HCT116 (cell line): ENCODE measurements around the gene NR2E1. TPM values are rescaled to one million over a fixed set of nuclear protein-coding genes. Genes with fewer than 3 reads are reported as not detected.
A peak's percentile ranks its signal among the peaks of the same experiment; 100 is the strongest.

Experiments used
- ATAC-seq: fragments of 200-7000 bp; cut with Tn5 transposase; 2 replicates; pipeline ENCODE4 v1.9.1; 2020; ENCODE audit warnings: mild to moderate bottlenecking, moderate library complexity
- BruUV-seq: library from RNA; stranded (reverse); fragments of 400-500 nt; replicated peaks from 2 replicates; lab custom pipeline; 2021; lab: Mats Ljungman, UMichigan
- CTCF ChIA-PET: fragments of 300-600 bp; sonication (Branson Sonifier 250); formaldehyde crosslinking; loops from one replicate; lab custom pipeline; 2021; ENCODE audit warnings: antibody characterized with exemption; lab: Charles Lee
- POLR2A ChIA-PET: fragments of 300-600, 350-600 bp; sonication (Branson Sonifier 250); formaldehyde crosslinking; loops from one replicate; lab custom pipeline; 2021; ENCODE audit warnings: antibody characterized with exemption; lab: Charles Lee
- RAD21 ChIA-PET, 2 experiments: fragments of 300-600 bp; sonication (Branson Sonifier 250); formaldehyde crosslinking; loops; one replicate each; lab custom pipeline; 2023; ENCODE audit warnings: low total read pairs in 2 of 2; ENCODE audit not compliant: uncharacterized antibody in 2 of 2, unreplicated experiment in 2 of 2, low non-redundant PET in 1 of 2; lab: Charles Lee
- DNase-seq: peaks from one replicate; pipeline ENCODE4 v3.0.0-alpha.2; 2010; ENCODE audit warnings: low read depth, low spot score
- H2AFZ ChIP-seq: fragments of 200-600 bp; shearing (Covaris generic), sonication (generic); 2 replicates; pipeline ENCODE4 v1.6.1; 2017; ENCODE audit warnings: low read depth, mixed run types, mixed read lengths, antibody characterized with exemption, low read length; ENCODE audit not compliant: poor library complexity, severe bottlenecking
- H3K27ac ChIP-seq: 2 replicates; pipeline ENCODE4 v1.5.1; 2012; ENCODE audit warnings: low read depth, low read length
- H3K27me3 ChIP-seq: fragments of 200-600 bp; sonication (generic); 2 replicates; pipeline ENCODE4 v1.6.1; 2016; ENCODE audit warnings: mixed run types, low read length, mixed read lengths; ENCODE audit not compliant: insufficient read depth
- H3K36me3 ChIP-seq, 2 experiments: fragments of 200-500 bp in 1 of 2; fragments of 200-600 bp in 1 of 2; sonication (Bioruptor generic) in 1 of 2; sonication (generic) in 1 of 2; 2 replicates each; pipeline versions ENCODE4 v1.5.1 to v1.6.1; 2014 to 2016; ENCODE audit warnings: low read length in 2 of 2, inconsistent platforms in 1 of 2, mixed read lengths in 1 of 2, mixed run types in 1 of 2; ENCODE audit not compliant: insufficient read depth in 2 of 2, control insufficient read depth in 1 of 2
- H3K4me1 ChIP-seq, 2 experiments: fragments of 200-600 bp in 1 of 2; sonication (generic) in 1 of 2; 2 replicates each; pipeline versions ENCODE4 v1.5.1 to v1.6.1; 2012 to 2017; ENCODE audit warnings: low read length in 2 of 2, inconsistent platforms in 1 of 2, mild to moderate bottlenecking in 1 of 2, mixed read lengths in 1 of 2, mixed run types in 1 of 2, moderate library complexity in 1 of 2; ENCODE audit not compliant: insufficient read depth in 2 of 2, control insufficient read depth in 1 of 2
- H3K4me2 ChIP-seq: fragments of 200-600 bp; sonication (generic); 2 replicates; pipeline ENCODE4 v1.6.1; 2017; ENCODE audit warnings: mixed run types, low read length, mixed read lengths
- H3K4me3 ChIP-seq, 2 experiments: fragments of 200-600 bp in 1 of 2; sonication (generic) in 1 of 2; replicated peaks in 1 of 2; 2 replicates each; pipeline ENCODE4 v1.5.1; 2011 to 2016; ENCODE audit warnings: low read length in 2 of 2, control low read depth in 1 of 2, low read depth in 1 of 2, mild to moderate bottlenecking in 1 of 2, mixed read lengths in 1 of 2, mixed run types in 1 of 2
- H3K79me2 ChIP-seq: fragments of 200-600 bp; sonication (generic); 2 replicates; pipeline ENCODE4 v1.6.1; 2017; ENCODE audit warnings: mild to moderate bottlenecking, mixed run types, low read length, moderate library complexity, mixed read lengths; ENCODE audit not compliant: insufficient read depth
- H3K9ac ChIP-seq: fragments of 200-600 bp; sonication (generic); 2 replicates; pipeline ENCODE4 v1.6.1; 2016; ENCODE audit warnings: low read length, mixed read lengths
- H3K9me2 ChIP-seq: fragments of 200-600 bp; sonication (generic), shearing (Covaris generic); 2 replicates; pipeline ENCODE4 v1.6.1; 2017; ENCODE audit warnings: mixed run types, mild to moderate bottlenecking, moderate library complexity; ENCODE audit not compliant: insufficient read depth
- H3K9me3 ChIP-seq, 2 experiments: fragments of 200-500 bp in 1 of 2; fragments of 200-600 bp in 1 of 2; sonication (Bioruptor generic) in 1 of 2; sonication (generic) in 1 of 2; 2 replicates each; pipeline ENCODE4 v1.6.1; 2014 to 2017; ENCODE audit warnings: low read length in 2 of 2, mixed read lengths in 2 of 2, inconsistent platforms in 1 of 2, low read depth in 1 of 2, mild to moderate bottlenecking in 1 of 2, mixed run types in 1 of 2, moderate library complexity in 1 of 2; ENCODE audit not compliant: control insufficient read depth in 1 of 2, insufficient read depth in 1 of 2
- H4K20me1 ChIP-seq: fragments of 200-600 bp; sonication (generic), shearing (Covaris generic); 2 replicates; pipeline ENCODE4 v1.6.1; 2017; ENCODE audit warnings: mixed run types, mild to moderate bottlenecking, moderate library complexity; ENCODE audit not compliant: insufficient read depth
- ATF3 ChIP-seq: IDR thresholded peaks from 2 replicates; pipeline ENCODE4 v1.6.1; 2012
- CEBPB ChIP-seq: IDR thresholded peaks from 2 replicates; pipeline ENCODE4 v1.6.1; 2012; ENCODE audit warnings: low read depth
- CTCF ChIP-seq, 3 experiments: fragments of 200-600 bp in 1 of 3; sonication (generic) in 1 of 3; IDR thresholded peaks in 2 of 3; conservative IDR thresholded peaks in 1 of 3; 2 replicates each; pipeline ENCODE4 v1.5.1; 2012 to 2017; ENCODE audit warnings: low read depth in 2 of 3, low read length in 2 of 3, antibody characterized with exemption in 1 of 3, borderline replicate concordance in 1 of 3, control low read depth in 1 of 3, mild to moderate bottlenecking in 1 of 3, mixed read lengths in 1 of 3, mixed run types in 1 of 3, moderate library complexity in 1 of 3; ENCODE audit not compliant: insufficient read depth in 1 of 3
- EGR1 ChIP-seq: IDR thresholded peaks from 2 replicates; pipeline ENCODE4 v1.6.1; 2012; ENCODE audit warnings: low read depth
- EZH2 ChIP-seq: fragments of 200-600 bp; sonication (generic); IDR thresholded peaks from 2 replicates; pipeline ENCODE4 v1.6.1; 2017; ENCODE audit warnings: antibody characterized with exemption, mixed run types
- EZH2phosphoT487 ChIP-seq: fragments of 200-600 bp; IDR thresholded peaks from 2 replicates; pipeline ENCODE4 v1.6.1; 2018; ENCODE audit warnings: antibody characterized with exemption, borderline replicate concordance
- JUND ChIP-seq: IDR thresholded peaks from 2 replicates; pipeline ENCODE4 v1.6.1; 2012
- POLR2AphosphoS5 ChIP-seq: IDR thresholded peaks from 2 replicates; pipeline ENCODE4 v1.6.1; 2011; ENCODE audit warnings: mild to moderate bottlenecking, low read depth, low read length, moderate library complexity
- SIN3A ChIP-seq: IDR thresholded peaks from 2 replicates; pipeline ENCODE4 v1.6.1; 2012; ENCODE audit warnings: low read depth
- SP1 ChIP-seq: IDR thresholded peaks from 2 replicates; pipeline ENCODE4 v1.6.1; 2012; ENCODE audit warnings: low read depth
- SRF ChIP-seq: IDR thresholded peaks from 2 replicates; pipeline ENCODE4 v1.6.1; 2012; ENCODE audit warnings: low read depth
- TCF7L2 ChIP-seq: IDR thresholded peaks from 2 replicates; pipeline ENCODE4 v1.7.0; 2011; ENCODE audit warnings: borderline replicate concordance, inconsistent platforms; ENCODE audit not compliant: insufficient read depth, insufficient read length; ENCODE audit errors: extremely low read depth
- YY1 ChIP-seq: IDR thresholded peaks from 2 replicates; pipeline ENCODE4 v1.6.1; 2011; ENCODE audit warnings: low read length, low read depth, moderate library complexity, mild to moderate bottlenecking; ENCODE audit not compliant: insufficient replicate concordance; ENCODE audit errors: extremely low read depth
- ZFX ChIP-seq: fragments of 450-650 bp; IDR thresholded peaks from 2 replicates; pipeline ENCODE4 v1.6.1; 2017
- ZNF274 ChIP-seq: fragments of 200-500 bp; sonication (Bioruptor generic); IDR thresholded peaks from 2 replicates; pipeline ENCODE4 v1.6.1; 2014; ENCODE audit warnings: mild to moderate bottlenecking, low read depth, low read length, inconsistent platforms
- intact Hi-C: fragments of 100-400 bp; cut with micrococcal nuclease; formaldehyde crosslinking; loops from 2 replicates; pipeline ENCODE4 v1.10.0; 2022
- total RNA-seq: library from RNA; stranded (reverse); gene quantifications from one replicate; pipeline ENCODE4 v1.2.1, GENCODE V29; 2021; ENCODE audit not compliant: unreplicated experiment

NR2E1 gene
- total RNA-seq, 1 experiment from 2014 or later = not detected

GRCh38 chr6:108200631-108201030 lies 34.8 kb downstream of the NR2E1 start:
- no peaks in the 10 kb centered on the region for H3K9me3 ChIP-seq
- no peak; the same call in 1 of the 2 replicates for ATAC-seq
- peak; percentile 3 for DNase-seq
- H3K27me3 ChIP-seq = no peaks in the 10 kb centered on the region
- CTCF ChIA-PET = no interaction called here
- peaks cover 8 to 9% of the 10 kb centered on the region in 2 experiments; a peak in 3 of 4 replicates for H3K4me1 ChIP-seq
- no peaks in the 10 kb centered on the region for H4K20me1 ChIP-seq
- POLR2A ChIA-PET = no interaction called here
- intact Hi-C loops = no loop called here
- H3K27ac ChIP-seq = no peak overlapping the region
- no peak overlapping the region for H3K4me3 ChIP-seq
- RAD21 ChIA-PET = no interaction called here
- no TSS peak for BruUV-seq
- H2AFZ ChIP-seq = no peak overlapping the region
- no peaks in the 10 kb centered on the region for H3K9me2 ChIP-seq
- no peaks in the 10 kb centered on the region for H3K36me3 ChIP-seq
- H3K9ac ChIP-seq = no peak overlapping the region
- H3K4me2 ChIP-seq = peak overlapping the region; percentile 23
- no peak for TF ChIP-seq ATF3
- no peak for TF ChIP-seq EZH2phosphoT487
- TF ChIP-seq SP1 = peak; percentile 51; the same call in 1 of the 2 replicates
- no peaks in the 10 kb centered on the region for H3K79me2 ChIP-seq

- no TSS peak for BruUV-seq
- Histone ChIP-seq H3K9me2 (no peaks in the 10 kb centered on the region), H3K9me3 (no peaks in the 10 kb centered on the region), H3K9ac (no peak overlapping the region), H3K27me3 (no peaks in the 10 kb centered on the region), H3K36me3 (no peaks in the 10 kb centered on the region), H3K4me1 (peaks cover 8 to 9% of the 10 kb centered on the region in 2 experiments; a peak in 3 of 4 replicates), H3K27ac (no peak overlapping the region), H4K20me1 (no peaks in the 10 kb centered on the region), H3K79me2 (no peaks in the 10 kb centered on the region), H2AFZ (no peak overlapping the region), H3K4me3 (no peak overlapping the region), H3K4me2 (no peak overlapping the region)
- intact Hi-C loops = no loop called here
- CTCF ChIA-PET = interaction anchor here (1.4 kb wide), 1 partner anchor 17 kb away, joined by 3 read pairs; no protein-coding TSS in a partner anchor
- DNase-seq (no peak), ATAC-seq (no peak)
- RAD21 ChIA-PET = no interaction called here
- POLR2A ChIA-PET = no interaction called here
- TF ChIP-seq EGR1 (no peak), EZH2 (no peak), CTCF (IDR thresholded peaks at IDR 0.05 in 2 of 3, conservative IDR thresholded peaks at IDR 0.05 in 1 of 3; ENCODE audit: borderline replicate concordance in 1 of 3, insufficient read depth in 1 of 3, low read depth in 2 of 3, low read length in 2 of 3) (no peak), SP1 (no peak), SIN3A (no peak), TCF7L2 (no peak), JUND (no peak), POLR2AphosphoS5 (no peak), ZFX (no peak), ZNF274 (no peak), CEBPB (no peak), EZH2phosphoT487 (no peak), YY1 (no peak), SRF (no peak)
Measured at GRCh38 chr6:108203189-108204112, 37.6 kb downstream of the NR2E1 start.
